Measurements from ENCODE around the gene TMPRSS15. TPM values are rescaled to one million over a fixed set of nuclear protein-coding genes. Genes with fewer than 3 reads are reported as not detected.

TMPRSS15 gene
- total and polyA plus RNA-seq, 9 of the 15 experiments (the other 6 are each of a cell fraction or from before 2014, with no cell fraction given): 0.03 to 0.11 (median 0.04) TPM; not detected in 4

- Histone ChIP-seq H3K27ac (ENCODE audit: extremely low read depth, low read depth, low read length) (no peak overlapping the region), H3K4me3 (no peak overlapping the region), H3K79me2 (ENCODE audit: control insufficient read depth, insufficient read depth, low read length) (no peaks in the 10 kb centered on the region), H3K36me3 (ENCODE audit: control insufficient read depth, insufficient read depth, low read length) (no peaks in the 10 kb centered on the region), H3K9ac (ENCODE audit: insufficient read depth in 1 of 2, low read depth in 2 of 2, low read length in 2 of 2) (no peak overlapping the region), H4K20me1 (replicated peaks; ENCODE audit: control insufficient read depth, insufficient read depth, low read length) (no peaks in the 10 kb centered on the region), H2AFZ (ENCODE audit: low read depth, low read length) (no peak overlapping the region), H3K4me2 (ENCODE audit: insufficient read depth, low read length) (no peak overlapping the region), H3K27me3 (ENCODE audit: control insufficient read depth in 2 of 2, insufficient read depth in 2 of 2, low read length in 2 of 2) (no peaks in the 10 kb centered on the region), H3K9me1 (ENCODE audit: control insufficient read depth, insufficient read depth, low read length) (no peaks in the 10 kb centered on the region), H3K9me3 (replicated peaks; ENCODE audit: control insufficient read depth, insufficient read depth, low read depth, low read length) (no peaks in the 10 kb centered on the region), H3K4me1 (replicated peaks in 1 of 2; ENCODE audit: control insufficient read depth in 2 of 2, insufficient read depth in 2 of 2, low read length in 2 of 2) (no peaks in the 10 kb centered on the region)
- in situ Hi-C loops (cut with MboI): no loop called here
- 0% methylated on average over 5 of the region's 5 CpGs for WGBS (ENCODE audit: insufficient coverage, low coverage, missing lambda C conversion rate)
- ChIA-PET POLR2A (no interaction called here), CTCF (ENCODE audit: low intra/inter-chr PET ratio) (no interaction called here)
- no peak for DNase-seq (ENCODE audit: extremely low read depth in 1 of 4, low spot score in 3 of 4)
- BruUV-seq (replicated peaks): no TSS peak
- FAIRE-seq: no peak
- ATAC-seq: no peak
- intact Hi-C loops (cut with micrococcal nuclease): no loop called here
- TF ChIP-seq YY1 (IDR thresholded peaks at IDR 0.05; ENCODE audit: borderline replicate concordance in 1 of 3, control insufficient read depth in 1 of 3, extremely low read depth in 1 of 3, insufficient read depth in 3 of 3, insufficient read length in 1 of 3, insufficient replicate concordance in 2 of 3, low read depth in 1 of 3, low read length in 2 of 3) (no peak), ADNP (tag; IDR thresholded peaks at IDR 0.05) (no peak), ZNF395 (CRISPR knock-in tag; IDR thresholded peaks at IDR 0.05) (no peak), BCLAF1 (IDR thresholded peaks at IDR 0.05; ENCODE audit: borderline replicate concordance in 1 of 2, control insufficient read depth in 1 of 2, low read depth in 2 of 2, low read length in 1 of 2) (no peak), WHSC1 (IDR thresholded peaks at IDR 0.05; ENCODE audit: low read length) (no peak), RFX1 (IDR thresholded peaks at IDR 0.05) (no peak), ZNF589 (CRISPR knock-in tag; IDR thresholded peaks at IDR 0.05; ENCODE audit: low read depth) (no peak), ZFPM2 (CRISPR knock-in tag; IDR thresholded peaks at IDR 0.05) (no peak), JUND (IDR thresholded peaks at IDR 0.05; ENCODE audit: borderline replicate concordance, low read depth, low read length) (no peak), JUND (tag; IDR thresholded peaks at IDR 0.05; ENCODE audit: borderline replicate concordance, low read depth, low read length) (no peak), RUNX1 (IDR thresholded peaks at IDR 0.05; ENCODE audit: low read depth) (no peak), VEZF1 (CRISPR knock-in tag; IDR thresholded peaks at IDR 0.05) (no peak), RBFOX2 (IDR thresholded peaks at IDR 0.05; ENCODE audit: low read depth, low read length) (no peak), NFE2 (IDR thresholded peaks at IDR 0.05; ENCODE audit: low read depth) (no peak), PYGO2 (tag; IDR thresholded peaks at IDR 0.05) (no peak)
Observed at GRCh38 chr21:18228060-18228739, 175.4 kb downstream of the TMPRSS15 start.

Data from K562 (cell line).